ENCODE data around the gene ING5.

Gene ING5

GRCh38 chr2:241686324-241686649 is 15.6 kb upstream of the ING5 start:
- peak; percentile 15 for ATAC-seq
- TF ChIP-seq ZFP3 (CRISPR knock-in tag; IDR thresholded peaks at IDR 0.05) = no peak

GRCh38 chr2:241686650-241687425 is 15.0 kb upstream of the ING5 start, which contains the start of gene DTYMK:
Gene DTYMK, minus strand, starts transcription at chr2:241686815. Its CDS starts 32 bp downstream, at chr2:241686783.
- TF ChIP-seq CSDC2 (CRISPR knock-in tag; IDR thresholded peaks at IDR 0.05) (no peak), ZFP30 (CRISPR knock-in tag; IDR thresholded peaks at IDR 0.05) (no peak), ISL1 (CRISPR knock-in tag; IDR thresholded peaks at IDR 0.05) (no peak), ARNTL (CRISPR knock-in tag; IDR thresholded peaks at IDR 0.05; ENCODE audit: borderline replicate concordance, low read depth) (no peak), POU6F1 (CRISPR knock-in tag; IDR thresholded peaks at IDR 0.05; ENCODE audit: borderline replicate concordance, low read depth) (no peak), CREB5 (CRISPR knock-in tag; IDR thresholded peaks at IDR 0.05; ENCODE audit: low read depth) (no peak), TOX (CRISPR knock-in tag; IDR thresholded peaks at IDR 0.05; ENCODE audit: borderline replicate concordance) (no peak), ZNF70 (CRISPR knock-in tag; IDR thresholded peaks at IDR 0.05) (no peak), PPARA (CRISPR knock-in tag; IDR thresholded peaks at IDR 0.05; ENCODE audit: borderline replicate concordance) (no peak), TSHZ2 (CRISPR knock-in tag; IDR thresholded peaks at IDR 0.05) (no peak), ZFP3 (CRISPR knock-in tag; IDR thresholded peaks at IDR 0.05) (no peak), RARB (CRISPR knock-in tag; IDR thresholded peaks at IDR 0.05) (no peak), BACH2 (CRISPR knock-in tag; IDR thresholded peaks at IDR 0.05; ENCODE audit: borderline replicate concordance) (no peak), OSR1 (CRISPR knock-in tag; IDR thresholded peaks at IDR 0.05) (no peak), TCF4 (CRISPR knock-in tag; IDR thresholded peaks at IDR 0.05; ENCODE audit: borderline replicate concordance) (no peak), ZNF565 (CRISPR knock-in tag; conservative IDR thresholded peaks at IDR 0.05; ENCODE audit: low read depth) (no peak), CSRNP3 (CRISPR knock-in tag; IDR thresholded peaks at IDR 0.05) (no peak), ESRRG (CRISPR knock-in tag; IDR thresholded peaks at IDR 0.05) (no peak), ZNF8 (CRISPR knock-in tag; IDR thresholded peaks at IDR 0.05) (no peak)
- peak; percentile 98 for ATAC-seq

- TF ChIP-seq TOX (CRISPR knock-in tag; IDR thresholded peaks at IDR 0.05; ENCODE audit: borderline replicate concordance) = no peak
- TF ChIP-seq ISL1 (CRISPR knock-in tag; IDR thresholded peaks at IDR 0.05) = no peak
- TF ChIP-seq OSR1 (CRISPR knock-in tag; IDR thresholded peaks at IDR 0.05) = no peak
- ATAC-seq = no peak
Observed at GRCh38 chr2:241689306-241689705, 12.5 kb upstream of the ING5 start.

GRCh38 chr2:241690202-241690717 is 11.6 kb upstream of the ING5 start:
- ATAC-seq = no peak
- TF ChIP-seq TOX (CRISPR knock-in tag; IDR thresholded peaks at IDR 0.05; ENCODE audit: borderline replicate concordance) = no peak
- TF ChIP-seq TCF4 (CRISPR knock-in tag; IDR thresholded peaks at IDR 0.05; ENCODE audit: borderline replicate concordance) = no peak
- TF ChIP-seq PATZ1 (CRISPR knock-in tag; IDR thresholded peaks at IDR 0.05; ENCODE audit: borderline replicate concordance) = no peak
- no peak for TF ChIP-seq ISL1 (CRISPR knock-in tag; IDR thresholded peaks at IDR 0.05)
- TF ChIP-seq ZNF565 (CRISPR knock-in tag; conservative IDR thresholded peaks at IDR 0.05; ENCODE audit: low read depth) = no peak
- no peak for TF ChIP-seq ZNF8 (CRISPR knock-in tag; IDR thresholded peaks at IDR 0.05)
- TF ChIP-seq OSR1 (CRISPR knock-in tag; IDR thresholded peaks at IDR 0.05) = no peak
- no peak for TF ChIP-seq BACH2 (CRISPR knock-in tag; IDR thresholded peaks at IDR 0.05; ENCODE audit: borderline replicate concordance)
- TF ChIP-seq ZFP3 (CRISPR knock-in tag; IDR thresholded peaks at IDR 0.05) = no peak
- TF ChIP-seq GLIS3 (CRISPR knock-in tag; IDR thresholded peaks at IDR 0.05) = no peak
- TF ChIP-seq CSDC2 (CRISPR knock-in tag; IDR thresholded peaks at IDR 0.05) = no peak
- TF ChIP-seq TSHZ2 (CRISPR knock-in tag; IDR thresholded peaks at IDR 0.05) = no peak

All from SK-N-SH treated with all-trans-retinoic acid at 6 μM for 48 hours (cell line).